Measurements from ENCODE around the gene MOB2.

Gene MOB2

DNA sequence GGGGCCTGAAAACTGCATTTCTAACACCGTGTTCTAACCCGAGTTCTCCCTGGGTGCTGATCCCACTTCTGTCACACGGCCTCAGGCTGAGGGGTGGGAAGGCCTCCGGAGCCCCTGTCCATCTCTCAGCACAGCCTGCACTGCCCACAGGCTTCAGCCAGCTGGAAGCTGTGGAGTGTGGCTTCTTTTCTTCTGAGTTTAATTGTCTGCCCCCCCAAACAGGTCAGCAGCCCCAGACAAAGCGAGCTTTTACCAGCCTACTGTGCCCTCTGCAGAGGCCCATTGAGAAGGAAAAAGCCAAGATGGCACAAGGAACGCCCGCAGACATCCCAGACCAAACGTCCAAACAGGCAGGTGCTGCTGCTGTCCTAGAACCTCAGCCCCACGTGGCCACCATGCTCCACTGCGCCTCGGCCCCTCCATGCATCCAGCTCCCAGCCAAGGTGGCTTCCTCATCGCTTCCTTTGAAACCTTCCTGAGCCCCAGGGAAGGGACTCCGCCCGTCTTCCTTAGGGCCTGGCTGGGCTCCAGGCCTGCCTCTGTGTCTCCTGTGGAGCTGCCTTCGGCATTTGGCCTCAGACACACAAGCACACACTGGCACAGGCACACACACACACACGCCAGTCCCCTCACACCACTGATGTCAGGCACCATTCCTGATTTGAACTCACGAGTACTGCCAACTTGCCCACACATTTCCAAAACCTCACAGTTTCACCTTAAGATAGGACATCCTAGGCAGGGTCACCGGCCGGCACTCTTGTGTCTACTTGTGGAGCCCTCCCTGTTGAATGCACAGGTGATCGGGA, 1.7 kb downstream of the MOB2 start:
- WGBS, 2 donors (ENCODE audit: extremely low coverage in 2 of 2, insufficient read length in 2 of 2, insufficient replicate concordance in 1 of 2): no CpG with 5 or more reads among the region's 20 CpGs
- no peak overlapping the region for H3K9ac ChIP-seq (ENCODE audit: low read depth, low read length, poor library complexity)
- H3K4ac ChIP-seq (ENCODE audit: low read length): no peak overlapping the region
- H3K79me1 ChIP-seq (ENCODE audit: low read depth, low read length): peaks cover 24% of the 10 kb centered on the region
- H3K4me3 ChIP-seq (ENCODE audit: low read length in 2 of 2): no peak overlapping the region
- no peak overlapping the region for H4K8ac ChIP-seq (ENCODE audit: low read depth, low read length)
- peak overlapping the region; percentile 7 for H2AK5ac ChIP-seq (ENCODE audit: low read depth, low read length)
- no peak overlapping the region for H3K27ac ChIP-seq (replicated peaks; ENCODE audit: low read length)
- H2BK120ac ChIP-seq (ENCODE audit: low read depth, low read length): peak overlapping the region; percentile 47
- no peak overlapping the region for H2BK15ac ChIP-seq (ENCODE audit: low read length)
- no peak overlapping the region for H4K91ac ChIP-seq (ENCODE audit: low read depth, low read length, poor library complexity)
- H3K18ac ChIP-seq (ENCODE audit: low read length): peak overlapping the region; percentile 28
- peak overlapping the region; percentile 55 for H3K23ac ChIP-seq (ENCODE audit: low read depth, low read length, poor library complexity)
- peak overlapping the region; percentile 3 for H2BK5ac ChIP-seq (ENCODE audit: low read length)
- DNase-seq (ENCODE audit: low spot score): no peak
- H3K36me3 ChIP-seq (replicated peaks in 1 of 2; ENCODE audit: control insufficient read depth in 2 of 2, insufficient read depth in 2 of 2, low read length in 2 of 2): peaks cover 0 to 3% of the 10 kb centered on the region in 2 donors
- H3K4me1 ChIP-seq (ENCODE audit: control insufficient read depth in 2 of 2, insufficient read depth in 1 of 2, low read depth in 1 of 2, low read length in 2 of 2): peaks cover 4 to 11% of the 10 kb centered on the region in 2 donors
- H2BK12ac ChIP-seq (ENCODE audit: low read length): peak overlapping the region; percentile 30
- H3K4me2 ChIP-seq (ENCODE audit: insufficient read depth, low read length, poor library complexity, severe bottlenecking): no peak overlapping the region
- H3K27me3 ChIP-seq (ENCODE audit: control insufficient read depth in 3 of 3, insufficient read depth in 3 of 3, low read depth in 1 of 3, low read length in 3 of 3): no peaks in the 10 kb centered on the region
- no peak overlapping the region for H3K14ac ChIP-seq (ENCODE audit: low read length)
- no peaks in the 10 kb centered on the region for H3K9me3 ChIP-seq (replicated peaks in 1 of 2; ENCODE audit: control insufficient read depth in 2 of 2, insufficient read depth in 1 of 2, low read depth in 1 of 2, low read length in 2 of 2)
- no peak overlapping the region for H2AFZ ChIP-seq (ENCODE audit: low read length)

DNA sequence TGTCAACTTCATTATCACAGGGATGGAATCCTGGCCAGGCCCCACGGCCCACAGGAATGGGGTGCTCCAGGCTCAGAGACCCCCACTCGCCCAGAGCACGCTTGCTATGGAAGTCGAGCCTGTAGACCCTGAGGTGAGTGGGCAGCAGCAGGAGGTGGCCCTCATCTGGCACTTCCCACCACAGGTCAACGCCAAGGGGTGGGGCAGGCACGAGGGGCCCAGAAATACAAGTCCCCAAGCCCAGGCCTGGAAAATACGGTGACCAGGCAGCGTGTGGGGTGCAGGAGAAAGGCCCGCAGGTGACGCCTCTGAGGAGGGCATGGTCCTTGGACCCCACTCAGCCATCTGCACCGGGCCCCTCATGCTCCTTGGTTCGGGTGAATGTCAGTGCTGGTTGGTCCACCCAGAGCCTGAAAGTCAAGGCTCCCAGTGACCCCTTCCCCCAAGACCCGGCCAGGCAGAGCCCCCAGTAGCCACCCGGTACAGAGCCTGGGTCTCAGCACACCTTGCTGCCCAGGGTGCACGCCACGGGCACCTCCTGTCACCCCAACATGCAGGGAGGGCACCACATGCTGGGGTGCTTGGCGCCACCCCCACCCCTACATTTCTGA, 2.4 kb downstream of the MOB2 start:
- Histone ChIP-seq H3K9ac (ENCODE audit: low read depth, low read length, poor library complexity) (peak overlapping the region; percentile 21), H3K18ac (ENCODE audit: low read length) (peak overlapping the region; percentile 28), H3K23ac (ENCODE audit: low read depth, low read length, poor library complexity) (no peak overlapping the region), H3K27ac (replicated peaks; ENCODE audit: low read length) (no peak overlapping the region), H2BK15ac (ENCODE audit: low read length) (no peak overlapping the region), H3K9me3 (replicated peaks in 1 of 2; ENCODE audit: control insufficient read depth in 2 of 2, insufficient read depth in 1 of 2, low read depth in 1 of 2, low read length in 2 of 2) (no peaks in the 10 kb centered on the region), H2AFZ (ENCODE audit: low read length) (no peak overlapping the region), H2AK5ac (ENCODE audit: low read depth, low read length) (peak overlapping the region; percentile 7), H3K36me3 (replicated peaks in 1 of 2; ENCODE audit: control insufficient read depth in 2 of 2, insufficient read depth in 2 of 2, low read length in 2 of 2) (peaks cover under 1 to 7% of the 10 kb centered on the region in 2 donors), H2BK120ac (ENCODE audit: low read depth, low read length) (peak overlapping the region; percentile 47), H3K79me1 (ENCODE audit: low read depth, low read length) (peaks cover 24% of the 10 kb centered on the region), H3K4ac (ENCODE audit: low read length) (no peak overlapping the region), H2BK5ac (ENCODE audit: low read length) (peak overlapping the region; percentile 3), H4K8ac (ENCODE audit: low read depth, low read length) (peak overlapping the region; percentile 65), H2BK12ac (ENCODE audit: low read length) (no peak overlapping the region), H3K27me3 (ENCODE audit: control insufficient read depth in 3 of 3, insufficient read depth in 3 of 3, low read depth in 1 of 3, low read length in 3 of 3) (no peaks in the 10 kb centered on the region), H3K14ac (ENCODE audit: low read length) (peak overlapping the region; percentile 56), H3K4me2 (ENCODE audit: insufficient read depth, low read length, poor library complexity, severe bottlenecking) (no peak overlapping the region), H3K4me3 (ENCODE audit: low read length in 2 of 2) (no peak overlapping the region), H3K4me1 (ENCODE audit: control insufficient read depth in 2 of 2, insufficient read depth in 1 of 2, low read depth in 1 of 2, low read length in 2 of 2) (peaks cover 4 to 11% of the 10 kb centered on the region in 2 donors), H4K91ac (ENCODE audit: low read depth, low read length, poor library complexity) (no peak overlapping the region)
- DNase-seq (ENCODE audit: low spot score): no peak
- no CpG with 5 or more reads among the region's 17 CpGs for WGBS, 2 donors (ENCODE audit: extremely low coverage in 2 of 2, insufficient read length in 2 of 2, insufficient replicate concordance in 1 of 2)

DNA sequence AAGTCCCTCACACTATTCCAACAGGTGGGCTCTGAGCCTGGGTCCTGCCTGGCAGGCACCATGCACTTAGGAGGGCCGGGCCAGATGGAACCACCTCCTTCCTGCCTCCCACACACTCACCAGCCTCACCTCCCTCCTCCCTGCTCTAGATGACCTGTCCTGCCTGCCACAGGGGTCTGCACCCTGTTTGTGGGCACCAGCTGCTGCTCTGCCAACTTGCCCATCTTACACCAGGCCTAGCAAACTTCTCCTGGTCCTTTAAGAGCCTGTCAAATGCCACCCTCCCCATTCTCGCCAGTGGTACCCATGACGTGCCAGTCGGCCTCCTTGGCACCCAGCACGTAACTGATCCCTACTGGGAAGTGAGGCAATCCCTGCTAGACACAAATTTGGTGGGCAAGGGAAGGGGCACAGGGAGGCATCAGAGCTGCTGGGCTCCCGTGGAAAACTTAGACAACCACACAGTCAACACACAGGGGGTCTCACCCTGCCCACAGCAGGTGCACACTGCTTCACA, 3.1 kb downstream of the MOB2 start:
- Histone ChIP-seq H4K91ac (ENCODE audit: low read depth, low read length, poor library complexity) (no peak overlapping the region), H3K23ac (ENCODE audit: low read depth, low read length, poor library complexity) (peak overlapping the region; percentile 80), H2BK12ac (ENCODE audit: low read length) (no peak overlapping the region), H3K9me3 (replicated peaks in 1 of 2; ENCODE audit: control insufficient read depth in 2 of 2, insufficient read depth in 1 of 2, low read depth in 1 of 2, low read length in 2 of 2) (no peaks in the 10 kb centered on the region), H3K9ac (ENCODE audit: low read depth, low read length, poor library complexity) (peak overlapping the region; percentile 66), H3K27ac (replicated peaks; ENCODE audit: low read length) (no peak overlapping the region), H3K4me3 (ENCODE audit: low read length in 2 of 2) (no peak overlapping the region), H3K27me3 (ENCODE audit: control insufficient read depth in 3 of 3, insufficient read depth in 3 of 3, low read depth in 1 of 3, low read length in 3 of 3) (no peaks in the 10 kb centered on the region), H2BK120ac (ENCODE audit: low read depth, low read length) (no peak overlapping the region), H3K14ac (ENCODE audit: low read length) (peak overlapping the region; percentile 91), H3K4ac (ENCODE audit: low read length) (no peak overlapping the region), H3K36me3 (replicated peaks in 1 of 2; ENCODE audit: control insufficient read depth in 2 of 2, insufficient read depth in 2 of 2, low read length in 2 of 2) (peaks cover 7 to 9% of the 10 kb centered on the region in 2 donors), H3K4me1 (ENCODE audit: control insufficient read depth in 2 of 2, insufficient read depth in 1 of 2, low read depth in 1 of 2, low read length in 2 of 2) (peaks cover 4 to 14% of the 10 kb centered on the region in 2 donors), H3K18ac (ENCODE audit: low read length) (peak overlapping the region; percentile 64), H2BK5ac (ENCODE audit: low read length) (peak overlapping the region; percentile 3), H2BK15ac (ENCODE audit: low read length) (no peak overlapping the region), H3K4me2 (ENCODE audit: insufficient read depth, low read length, poor library complexity, severe bottlenecking) (no peak overlapping the region), H2AFZ (ENCODE audit: low read length) (no peak overlapping the region), H4K8ac (ENCODE audit: low read depth, low read length) (no peak overlapping the region), H3K79me1 (ENCODE audit: low read depth, low read length) (peaks cover 24% of the 10 kb centered on the region), H2AK5ac (ENCODE audit: low read depth, low read length) (peak overlapping the region; percentile 68)
- WGBS, 2 donors (ENCODE audit: extremely low coverage in 2 of 2, insufficient read length in 2 of 2, insufficient replicate concordance in 1 of 2): no CpG with 5 or more reads among the region's 6 CpGs
- no peak for DNase-seq (ENCODE audit: low spot score)
